Measurements from ENCODE around the gene TANC1. TPM values are rescaled to one million over a fixed set of nuclear protein-coding genes. Genes with fewer than 3 reads are reported as not detected.
"Not testable (repeated sequence)": the region's sequence is repeated elsewhere in the genome, so short reads cannot be mapped to it uniquely, and the experiment has no call there.

Gene TANC1
- polyA plus RNA-seq, 1 donor = 22.6 TPM

- Histone ChIP-seq H3K4me3 (ENCODE audit: low read length) (no peak overlapping the region), H3K27ac (ENCODE audit: low read length) (peak overlapping the region; percentile 8), H3K4me1 (ENCODE audit: control insufficient read depth, insufficient read depth, low read length) (no peaks in the 10 kb centered on the region), H3K27me3 (ENCODE audit: control insufficient read depth, insufficient read depth, low read length) (no peaks in the 10 kb centered on the region), H3K9me3 (ENCODE audit: control insufficient read depth, low read depth, low read length) (no peaks in the 10 kb centered on the region), H3K36me3 (ENCODE audit: control insufficient read depth, insufficient read depth, low read length) (no peaks in the 10 kb centered on the region)
- no CpG with 5 or more reads among the region's 3 CpGs for WGBS (ENCODE audit: insufficient coverage, low lambda C conversion rate)
- DNase-seq = no peak
Observed at GRCh38 chr2:159136391-159136790, 168.0 kb downstream of the TANC1 start.

GRCh38 chr2:159137511-159138241, 169.2 kb downstream of the TANC1 start:
- Histone ChIP-seq H3K4me3 (ENCODE audit: low read length) (no peak overlapping the region), H3K4me1 (ENCODE audit: control insufficient read depth, insufficient read depth, low read length) (no peaks in the 10 kb centered on the region), H3K36me3 (ENCODE audit: control insufficient read depth, insufficient read depth, low read length) (no peaks in the 10 kb centered on the region), H3K9me3 (ENCODE audit: control insufficient read depth, low read depth, low read length) (no peaks in the 10 kb centered on the region), H3K27me3 (ENCODE audit: control insufficient read depth, insufficient read depth, low read length) (no peaks in the 10 kb centered on the region), H3K27ac (ENCODE audit: low read length) (no peak overlapping the region)
- WGBS (ENCODE audit: insufficient coverage, low lambda C conversion rate) = no CpG with 5 or more reads among the region's 9 CpGs
- DNase-seq = no peak

- no peaks in the 10 kb centered on the region for H3K36me3 ChIP-seq (ENCODE audit: control insufficient read depth, insufficient read depth, low read length)
- H3K4me1 ChIP-seq (ENCODE audit: control insufficient read depth, insufficient read depth, low read length) = no peaks in the 10 kb centered on the region
- H3K9me3 ChIP-seq (ENCODE audit: control insufficient read depth, low read depth, low read length) = no peaks in the 10 kb centered on the region
- H3K27me3 ChIP-seq (ENCODE audit: control insufficient read depth, insufficient read depth, low read length) = no peaks in the 10 kb centered on the region
- no peak overlapping the region for H3K4me3 ChIP-seq (ENCODE audit: low read length)
- no CpG with 5 or more reads among the region's 5 CpGs for WGBS (ENCODE audit: insufficient coverage, low lambda C conversion rate)
- DNase-seq = no peak
- H3K27ac ChIP-seq (ENCODE audit: low read length) = no peak overlapping the region
Observed at GRCh38 chr2:159138642-159139182, 170.3 kb downstream of the TANC1 start.

GRCh38 chr2:159139216-159139933, 170.9 kb downstream of the TANC1 start:
- Histone ChIP-seq H3K36me3 (ENCODE audit: control insufficient read depth, insufficient read depth, low read length) (no peaks in the 10 kb centered on the region), H3K4me3 (ENCODE audit: low read length) (no peak overlapping the region), H3K4me1 (ENCODE audit: control insufficient read depth, insufficient read depth, low read length) (no peaks in the 10 kb centered on the region), H3K9me3 (ENCODE audit: control insufficient read depth, low read depth, low read length) (no peaks in the 10 kb centered on the region), H3K27me3 (ENCODE audit: control insufficient read depth, insufficient read depth, low read length) (no peaks in the 10 kb centered on the region), H3K27ac (ENCODE audit: low read length) (no peak overlapping the region)
- 89% methylated on average over 4 of the region's 5 CpGs for WGBS (ENCODE audit: insufficient coverage, low lambda C conversion rate)
- no peak for DNase-seq

- H3K4me1 ChIP-seq (ENCODE audit: control insufficient read depth, insufficient read depth, low read length) = no peaks in the 10 kb centered on the region
- WGBS (ENCODE audit: insufficient coverage, low lambda C conversion rate) = no CpG with 5 or more reads among the region's 2 CpGs
- no peaks in the 10 kb centered on the region for H3K36me3 ChIP-seq (ENCODE audit: control insufficient read depth, insufficient read depth, low read length)
- H3K27ac ChIP-seq (ENCODE audit: low read length) = no peak overlapping the region
- no peaks in the 10 kb centered on the region for H3K9me3 ChIP-seq (ENCODE audit: control insufficient read depth, low read depth, low read length)
- DNase-seq = no peak
- H3K27me3 ChIP-seq (ENCODE audit: control insufficient read depth, insufficient read depth, low read length) = no peaks in the 10 kb centered on the region
- no peak overlapping the region for H3K4me3 ChIP-seq (ENCODE audit: low read length)
Observed at GRCh38 chr2:159140070-159140769, 171.8 kb downstream of the TANC1 start.

- not testable (repeated sequence) for H3K4me1 ChIP-seq (ENCODE audit: control insufficient read depth, insufficient read depth, low read length); H3K4me3 ChIP-seq (ENCODE audit: low read length); H3K9me3 ChIP-seq (ENCODE audit: control insufficient read depth, low read depth, low read length); H3K36me3 ChIP-seq (ENCODE audit: control insufficient read depth, insufficient read depth, low read length); H3K27ac ChIP-seq (ENCODE audit: low read length); DNase-seq; H3K27me3 ChIP-seq (ENCODE audit: control insufficient read depth, insufficient read depth, low read length)
- no CpG with 5 or more reads among the region's 4 CpGs for whole genome bisulfite sequencing (ENCODE audit: insufficient coverage, low lambda C conversion rate)
Observed at GRCh38 chr2:159140821-159141220, 172.4 kb downstream of the TANC1 start.

GRCh38 chr2:159144776-159145614, 176.6 kb downstream of the TANC1 start:
- Histone ChIP-seq H3K4me1 (ENCODE audit: control insufficient read depth, insufficient read depth, low read length) (peaks cover 7% of the 10 kb centered on the region), H3K4me3 (ENCODE audit: low read length) (no peak overlapping the region), H3K27ac (ENCODE audit: low read length) (no peak overlapping the region), H3K27me3 (ENCODE audit: control insufficient read depth, insufficient read depth, low read length) (no peaks in the 10 kb centered on the region), H3K9me3 (ENCODE audit: control insufficient read depth, low read depth, low read length) (no peaks in the 10 kb centered on the region), H3K36me3 (ENCODE audit: control insufficient read depth, insufficient read depth, low read length) (no peaks in the 10 kb centered on the region)
- no CpG with 5 or more reads among the region's 9 CpGs for WGBS (ENCODE audit: insufficient coverage, low lambda C conversion rate)
- no peak for DNase-seq

- Histone ChIP-seq H3K4me1 (ENCODE audit: control insufficient read depth, insufficient read depth, low read length) (peaks cover 15% of the 10 kb centered on the region), H3K36me3 (ENCODE audit: control insufficient read depth, insufficient read depth, low read length) (no peaks in the 10 kb centered on the region), H3K9me3 (ENCODE audit: control insufficient read depth, low read depth, low read length) (no peaks in the 10 kb centered on the region), H3K27me3 (ENCODE audit: control insufficient read depth, insufficient read depth, low read length) (no peaks in the 10 kb centered on the region), H3K4me3 (ENCODE audit: low read length) (no peak overlapping the region), H3K27ac (ENCODE audit: low read length) (no peak overlapping the region)
- no CpG with 5 or more reads among the region's 5 CpGs for WGBS (ENCODE audit: insufficient coverage, low lambda C conversion rate)
- no peak for DNase-seq
Observed at GRCh38 chr2:159145745-159146354, 177.4 kb downstream of the TANC1 start.

- Histone ChIP-seq H3K9me3 (ENCODE audit: control insufficient read depth, low read depth, low read length) (no peaks in the 10 kb centered on the region), H3K27me3 (ENCODE audit: control insufficient read depth, insufficient read depth, low read length) (no peaks in the 10 kb centered on the region), H3K4me1 (ENCODE audit: control insufficient read depth, insufficient read depth, low read length) (peaks cover 21% of the 10 kb centered on the region), H3K27ac (ENCODE audit: low read length) (peak overlapping the region; percentile 23), H3K36me3 (ENCODE audit: control insufficient read depth, insufficient read depth, low read length) (no peaks in the 10 kb centered on the region), H3K4me3 (ENCODE audit: low read length) (no peak overlapping the region)
- no CpG with 5 or more reads among the region's 14 CpGs for WGBS (ENCODE audit: insufficient coverage, low lambda C conversion rate)
- DNase-seq = peak; percentile 52 to 69
Observed at GRCh38 chr2:159146996-159147666, 178.7 kb downstream of the TANC1 start.
